HG03520 (cell line): ENCODE measurements around the gene TBL1XR1.
A peak's percentile ranks its signal among the peaks of the same experiment; 100 is the strongest.

Source experiments
- ATAC-seq: cut with Tn5 transposase; IDR thresholded peaks from one replicate; pipeline ENCODE4 v1.9.1; 2021; ENCODE audit warnings: mild to moderate bottlenecking, moderate library complexity; ENCODE audit not compliant: unreplicated experiment

The TBL1XR1 gene

GRCh38 chr3:177197041-177197726, at the start of gene TBL1XR1:
TBL1XR1 (minus strand) TSS chr3:177197482; CDS start chr3:177064977, 132,505 bp downstream.
- peak; percentile 40 for ATAC-seq

DNA sequence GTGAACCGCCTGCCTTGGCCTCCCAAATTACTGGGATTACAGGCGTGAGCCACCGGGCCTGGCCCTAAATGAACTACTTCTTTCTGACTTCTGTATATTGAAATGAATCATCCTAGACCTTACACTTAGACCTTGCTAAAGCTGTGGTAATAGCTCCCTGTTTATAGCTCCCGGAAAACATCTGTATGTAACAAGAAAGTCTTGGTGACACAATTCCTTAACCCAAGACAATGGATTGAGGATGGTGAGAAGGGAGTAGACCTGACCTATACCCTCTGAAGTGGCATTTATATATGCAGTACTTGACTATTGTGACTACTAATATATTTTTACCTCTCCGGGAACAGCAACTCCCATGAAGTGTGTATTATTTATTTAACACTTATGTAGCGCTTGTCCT, 48.0 kb upstream of the TBL1XR1 start:
- no peak for ATAC-seq

- ATAC-seq: no peak
Measured at GRCh38 chr3:177244606-177245005, 47.3 kb upstream of the TBL1XR1 start.

DNA sequence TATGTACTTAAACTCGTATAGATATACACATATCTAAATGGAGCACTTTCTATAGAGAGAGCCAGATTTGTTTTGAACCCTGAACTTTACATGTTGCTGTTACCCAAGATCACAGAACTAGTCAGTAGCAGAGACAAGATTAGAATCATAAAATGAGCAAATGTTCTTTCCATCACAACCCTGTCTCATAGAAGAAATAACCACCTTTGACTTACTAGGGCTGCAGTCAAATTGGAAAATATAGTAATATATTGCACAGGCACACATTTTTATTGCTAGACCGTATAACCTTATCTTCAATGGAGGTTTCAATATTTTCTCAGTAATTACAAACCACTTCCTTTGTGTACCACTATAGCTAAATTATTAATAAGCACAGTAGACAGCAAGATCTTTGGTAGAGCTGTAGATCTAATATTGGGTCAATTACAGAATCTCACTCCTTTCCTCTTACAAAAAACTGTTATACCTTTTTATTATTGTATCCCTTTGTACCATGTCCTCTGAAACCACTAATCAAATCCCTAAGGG, 41.5 kb upstream of the TBL1XR1 start:
- ATAC-seq: no peak

GRCh38 chr3:177237206-177237605, 39.9 kb upstream of the TBL1XR1 start:
- ATAC-seq: no peak

- no peak for ATAC-seq
Measured at GRCh38 chr3:177236704-177237103, 39.4 kb upstream of the TBL1XR1 start.

DNA sequence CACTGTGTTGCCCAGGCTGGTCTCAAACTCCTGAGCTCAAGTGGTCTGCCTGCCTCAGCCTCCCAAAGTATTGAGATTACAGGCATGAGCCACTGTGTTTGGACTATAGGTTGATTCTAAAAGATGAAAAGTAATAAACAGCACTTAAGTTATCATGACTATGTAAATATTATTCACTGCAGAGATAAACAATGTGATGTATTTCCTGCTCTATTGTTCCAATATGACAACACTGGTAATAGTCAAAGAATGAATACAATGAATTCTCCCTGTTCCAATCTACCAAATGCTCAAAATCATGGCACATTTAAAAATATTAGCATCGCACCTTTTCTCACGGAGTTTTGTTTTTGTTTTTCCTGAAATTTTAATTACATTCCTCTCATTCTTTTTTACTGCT, 36.8 kb upstream of the TBL1XR1 start:
- no peak for ATAC-seq

GRCh38 chr3:177231242-177231641, 34.0 kb upstream of the TBL1XR1 start:
- no peak for ATAC-seq

DNA sequence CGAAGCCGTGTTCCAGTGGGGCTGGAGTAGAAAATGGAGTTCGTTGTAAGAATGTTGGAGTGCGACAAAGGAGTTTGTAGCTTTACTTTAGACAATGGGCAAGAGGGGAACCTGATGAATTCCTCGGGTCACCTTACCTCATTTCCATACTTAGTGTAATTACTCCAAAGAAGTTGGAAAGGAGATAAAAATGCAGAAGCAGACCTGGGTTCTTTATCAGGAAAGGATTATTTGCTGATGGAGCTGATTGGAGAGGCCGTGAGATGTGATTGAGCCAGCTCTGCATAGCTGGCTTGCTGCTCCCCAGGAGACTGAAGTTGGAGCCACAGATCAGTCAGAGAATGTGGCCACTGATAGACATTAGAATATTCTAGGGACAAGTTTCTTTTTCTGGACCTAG, 33.4 kb upstream of the TBL1XR1 start:
- ATAC-seq: no peak

DNA sequence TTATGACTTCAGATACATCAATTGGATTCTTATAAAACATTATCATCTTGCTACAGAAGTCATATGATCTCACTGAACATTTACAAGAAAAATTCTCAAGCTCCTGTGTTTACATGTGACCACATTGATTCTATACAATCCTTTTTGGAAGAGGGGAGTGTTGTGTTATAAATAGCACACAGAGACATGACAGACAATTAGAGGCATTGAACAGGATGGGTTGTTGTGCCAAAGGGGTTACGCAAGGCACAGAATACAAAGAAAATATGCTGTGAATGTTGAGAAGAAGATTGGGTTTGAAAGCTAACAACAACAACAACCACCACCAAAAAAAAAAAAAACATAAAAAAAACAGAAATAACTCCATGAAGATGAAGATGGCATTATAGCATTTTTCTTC, 32.5 kb upstream of the TBL1XR1 start:
- no peak for ATAC-seq

GRCh38 chr3:177228601-177229190, 31.4 kb upstream of the TBL1XR1 start:
- no peak for ATAC-seq

GRCh38 chr3:177224414-177224813, 27.1 kb upstream of the TBL1XR1 start:
- no peak for ATAC-seq

- ATAC-seq: no peak
Measured at GRCh38 chr3:177221744-177222143, 24.5 kb upstream of the TBL1XR1 start.

DNA sequence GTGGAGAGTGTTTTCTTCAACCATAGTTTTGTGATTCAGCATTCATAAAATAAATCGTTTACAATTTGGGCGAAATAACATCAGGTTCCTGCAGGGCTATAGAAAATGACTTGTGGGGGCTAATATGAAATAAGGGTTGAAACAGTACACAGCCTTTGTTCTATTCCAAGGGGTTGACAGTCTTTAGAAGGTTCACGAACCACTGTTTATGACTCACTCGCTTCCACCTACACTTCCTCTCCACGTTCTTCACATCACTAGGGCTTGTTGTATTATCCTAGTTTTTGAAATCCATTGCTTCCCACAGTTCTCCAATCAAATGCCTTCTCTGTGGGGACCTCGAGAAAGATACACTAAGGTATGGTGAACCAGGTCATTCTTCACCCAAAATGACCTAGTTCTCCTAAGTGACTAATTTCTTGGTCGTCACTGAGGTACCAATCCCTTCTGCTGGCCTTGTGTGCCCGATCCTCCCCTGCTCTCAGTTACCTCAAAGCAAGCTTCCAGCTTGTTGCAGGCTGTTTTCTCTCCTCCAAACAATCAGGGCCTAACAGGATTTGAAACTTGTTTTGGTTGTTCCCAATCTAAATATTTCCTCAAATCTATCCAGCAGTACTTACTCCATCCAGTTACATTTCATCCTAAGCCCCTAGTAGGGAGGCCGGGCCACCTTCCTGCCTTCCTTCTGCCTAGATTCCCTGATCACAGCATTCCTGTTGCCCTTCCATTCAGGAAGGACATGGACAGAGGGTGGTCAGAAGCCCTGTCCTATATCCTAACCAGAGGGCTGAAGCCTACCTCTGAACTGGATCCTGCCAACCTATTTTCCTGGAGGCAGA, 23.1 kb upstream of the TBL1XR1 start:
- no peak for ATAC-seq

DNA sequence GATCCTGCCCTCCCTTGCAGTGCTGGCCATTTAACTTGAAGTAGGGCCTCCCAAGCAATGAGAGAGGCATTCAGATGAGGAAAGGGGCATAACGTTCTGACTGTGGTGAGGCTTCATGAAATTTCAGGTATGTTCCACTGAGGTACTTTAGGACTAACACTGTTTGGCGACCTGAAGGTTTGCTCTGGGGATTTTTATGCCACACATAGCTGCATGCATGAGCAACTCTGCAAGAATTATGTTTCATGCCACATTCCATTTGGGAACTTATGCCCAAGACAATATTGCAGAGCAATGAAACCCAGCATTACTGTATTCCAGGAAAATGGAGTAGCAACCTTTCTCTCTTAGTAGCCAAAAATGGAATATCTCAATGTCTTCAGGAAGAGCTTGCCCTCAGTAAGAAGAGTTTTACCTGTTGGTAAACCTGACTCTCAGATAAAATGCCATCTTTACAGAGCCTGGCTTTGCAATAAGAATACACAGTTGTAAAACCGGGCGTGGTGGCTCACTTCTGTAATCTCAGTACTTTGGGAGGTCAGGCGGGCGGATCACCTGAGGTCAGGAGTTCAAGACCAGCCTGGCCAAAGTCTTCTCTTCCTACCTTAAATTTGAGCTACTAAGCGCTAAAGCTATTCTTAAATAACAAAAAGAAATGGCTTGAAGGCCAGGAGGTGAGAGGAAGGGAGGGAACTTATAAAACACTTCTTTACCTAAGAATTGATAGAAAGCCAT, 16.7 kb upstream of the TBL1XR1 start:
- ATAC-seq: no peak

- no peak for ATAC-seq
Measured at GRCh38 chr3:177212756-177213155, 15.5 kb upstream of the TBL1XR1 start.

GRCh38 chr3:177212278-177212610, 15.0 kb upstream of the TBL1XR1 start:
- no peak for ATAC-seq

- no peak for ATAC-seq
Measured at GRCh38 chr3:177211503-177212277, 14.4 kb upstream of the TBL1XR1 start.

GRCh38 chr3:177210744-177211502, 13.6 kb upstream of the TBL1XR1 start:
- no peak for ATAC-seq

GRCh38 chr3:177209509-177209908, 12.2 kb upstream of the TBL1XR1 start:
- ATAC-seq: no peak
